GM19099 (cell line): ENCODE results near the gene HIPK2.

Source experiments
- POLR2A ChIP-seq: IDR thresholded peaks from 3 replicates; pipeline ENCODE4 v1.6.1; 2011; ENCODE audit warnings: low read depth; ENCODE audit not compliant: insufficient read length; ENCODE audit errors: extremely low read depth

The HIPK2 gene

DNA sequence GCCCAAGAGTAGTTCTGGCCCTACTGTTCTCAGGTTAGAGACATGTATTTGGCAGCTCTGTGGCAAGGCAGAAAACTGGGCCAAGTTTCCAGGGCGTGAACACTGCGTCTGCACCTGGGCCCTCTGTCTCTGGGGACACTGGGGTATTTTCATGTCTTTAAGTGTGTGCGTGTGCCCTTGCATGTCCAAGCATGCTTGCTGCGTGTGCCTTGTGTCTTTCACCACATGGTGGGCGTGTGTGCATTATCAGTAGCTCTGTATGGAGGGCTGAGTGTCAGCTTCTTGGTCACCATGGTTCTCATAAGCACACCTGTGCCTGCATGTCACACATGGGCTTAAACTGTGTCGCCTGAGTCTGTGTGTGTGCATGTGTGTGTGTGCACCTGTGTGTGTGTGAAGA is 69.3 kb downstream of the HIPK2 start:
- TF ChIP-seq POLR2A = no peak

DNA sequence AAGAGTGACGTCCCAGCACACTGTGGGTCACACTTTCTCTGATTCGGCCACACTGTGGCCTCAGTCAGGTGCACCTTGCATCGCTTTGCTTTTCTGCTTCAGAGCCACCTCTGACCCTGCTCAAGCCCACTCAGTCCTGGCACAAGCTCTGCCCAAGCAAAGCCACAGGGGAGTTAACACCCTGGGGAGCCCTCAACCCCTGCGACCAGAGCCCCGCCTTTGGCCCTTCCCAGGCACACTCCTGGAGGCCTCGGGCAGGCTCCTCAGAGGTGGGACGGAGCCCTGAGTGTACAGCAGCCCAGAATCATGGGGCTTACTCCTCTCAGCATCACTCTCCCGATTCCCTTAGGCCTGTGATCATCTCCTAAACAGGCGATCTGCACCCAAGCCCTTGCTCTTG is 71.0 kb downstream of the HIPK2 start:
- no peak for TF ChIP-seq POLR2A

DNA sequence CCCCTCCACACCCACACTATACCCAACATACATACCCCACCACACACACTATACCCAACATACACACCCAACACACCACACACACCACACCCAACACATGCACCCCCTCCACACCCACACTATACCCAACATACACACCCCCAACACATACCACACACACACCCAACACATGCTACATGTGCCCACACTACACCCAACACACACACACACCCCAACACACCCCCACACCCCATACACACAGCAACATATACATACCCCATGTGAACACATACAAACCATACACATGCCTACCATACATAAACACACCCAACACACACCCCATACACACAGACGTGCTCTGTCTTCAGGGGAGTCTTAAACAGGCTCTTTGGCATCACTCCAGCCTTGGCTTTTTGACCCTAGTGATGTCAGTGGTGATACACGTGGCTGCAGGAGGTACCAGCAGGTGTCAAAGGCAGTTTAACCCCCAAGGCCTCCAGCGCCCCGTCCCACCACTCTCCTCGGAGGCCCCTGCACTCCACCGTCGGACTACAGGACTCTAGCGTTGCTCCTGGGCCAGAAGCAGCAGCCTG is 73.4 kb downstream of the HIPK2 start:
- no peak for TF ChIP-seq POLR2A

DNA sequence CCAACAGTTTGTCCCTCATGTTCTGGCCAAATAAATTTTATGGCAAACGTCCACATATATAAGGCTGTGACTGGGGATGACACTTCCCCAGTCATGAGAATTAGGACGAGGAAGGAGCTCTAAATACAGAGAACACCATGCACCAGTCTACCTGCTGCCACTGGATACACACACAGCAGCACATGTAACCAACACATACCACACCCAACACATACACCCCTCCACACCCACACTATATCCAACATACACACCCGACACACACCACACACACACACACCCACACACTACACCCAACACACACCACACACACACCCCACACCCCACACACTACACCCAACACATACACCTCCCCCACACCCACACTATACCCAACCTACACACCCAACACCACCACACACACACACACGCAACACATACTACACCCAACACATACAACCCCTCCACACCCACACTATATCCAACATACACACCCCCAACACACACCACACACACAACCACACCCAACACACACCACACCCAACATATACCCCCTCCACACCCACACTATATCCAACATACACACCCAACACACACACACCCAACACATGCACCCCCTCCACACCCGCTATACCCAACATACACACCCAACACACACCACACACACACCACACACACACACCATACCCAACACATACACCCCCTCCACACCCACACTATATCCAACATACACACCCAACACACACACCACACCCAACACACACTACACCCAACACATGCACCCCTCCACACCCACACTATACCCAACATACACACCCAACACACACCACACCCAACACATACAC is 74.1 kb downstream of the HIPK2 start:
- TF ChIP-seq POLR2A = no peak

DNA sequence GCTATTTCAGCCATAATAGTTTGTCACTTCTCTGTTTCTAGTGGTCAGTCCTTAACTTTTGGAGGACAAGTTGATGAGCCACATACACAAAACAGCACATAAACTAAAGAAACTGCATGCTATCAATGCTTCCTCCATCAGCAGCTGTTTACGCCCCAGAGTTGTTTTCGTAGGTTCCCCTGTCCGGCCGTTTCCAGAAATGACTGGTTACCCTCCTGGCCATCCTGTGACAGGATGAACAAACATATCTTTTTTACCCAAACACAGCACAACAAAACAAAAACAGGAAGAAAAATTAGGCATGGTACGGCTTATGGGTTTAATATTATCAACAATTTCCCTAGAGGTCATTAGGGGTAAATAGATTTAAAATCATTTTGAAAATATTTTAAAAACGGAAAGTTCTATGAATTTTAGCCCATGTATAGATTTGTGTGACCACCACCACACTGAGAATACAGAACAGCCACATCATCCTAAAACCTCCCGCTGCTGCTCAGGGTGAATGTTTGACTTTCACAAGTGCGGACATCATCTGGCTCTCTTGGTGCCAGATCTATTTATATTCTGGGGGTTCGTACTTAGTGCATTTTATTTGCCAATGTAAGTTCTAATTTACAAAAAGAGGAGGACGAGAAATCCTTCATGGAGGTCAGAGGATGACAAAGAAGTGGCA is 74.8 kb downstream of the HIPK2 start:
- TF ChIP-seq POLR2A = no peak

DNA sequence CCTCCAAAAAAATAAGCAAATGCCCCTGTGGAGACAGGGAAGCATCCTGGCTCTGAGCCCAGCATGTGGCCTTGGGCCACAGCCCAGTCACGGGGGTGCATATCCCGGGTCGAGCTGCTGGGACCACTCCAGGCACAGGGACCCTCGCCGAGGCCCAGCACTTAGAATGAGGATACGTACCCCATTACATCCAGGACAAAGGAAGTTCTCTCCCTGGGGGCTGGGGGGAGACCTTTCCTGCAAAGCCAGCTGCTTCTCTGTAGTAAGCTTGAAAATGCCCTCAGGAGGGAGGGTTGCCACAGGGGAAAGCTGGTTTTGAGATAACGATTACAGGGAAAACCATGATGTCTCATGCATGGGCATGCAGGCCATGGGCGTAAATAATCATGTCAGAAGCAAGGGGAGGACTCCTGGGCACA is 75.5 kb downstream of the HIPK2 start:
- TF ChIP-seq POLR2A = no peak

DNA sequence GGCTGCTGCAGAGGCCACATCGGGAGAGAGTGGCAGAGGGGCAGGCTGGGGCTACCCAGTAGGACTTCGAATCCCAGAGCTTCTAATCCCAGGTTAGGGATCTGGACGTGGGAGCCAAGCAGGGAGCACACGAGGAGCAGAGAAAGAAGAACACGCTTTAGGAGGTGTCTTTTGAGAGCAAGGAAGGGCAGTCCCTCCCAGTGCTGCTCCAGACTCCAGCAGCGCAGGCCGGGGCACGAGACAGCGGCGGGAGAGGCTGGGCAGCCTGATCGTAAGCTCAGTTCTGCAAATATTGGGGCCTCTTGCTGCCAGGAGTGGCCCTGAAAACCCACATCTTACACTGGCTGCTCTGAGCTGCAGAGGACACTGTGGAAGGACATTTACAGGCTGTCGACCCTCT is 75.9 kb downstream of the HIPK2 start:
- no peak for TF ChIP-seq POLR2A

DNA sequence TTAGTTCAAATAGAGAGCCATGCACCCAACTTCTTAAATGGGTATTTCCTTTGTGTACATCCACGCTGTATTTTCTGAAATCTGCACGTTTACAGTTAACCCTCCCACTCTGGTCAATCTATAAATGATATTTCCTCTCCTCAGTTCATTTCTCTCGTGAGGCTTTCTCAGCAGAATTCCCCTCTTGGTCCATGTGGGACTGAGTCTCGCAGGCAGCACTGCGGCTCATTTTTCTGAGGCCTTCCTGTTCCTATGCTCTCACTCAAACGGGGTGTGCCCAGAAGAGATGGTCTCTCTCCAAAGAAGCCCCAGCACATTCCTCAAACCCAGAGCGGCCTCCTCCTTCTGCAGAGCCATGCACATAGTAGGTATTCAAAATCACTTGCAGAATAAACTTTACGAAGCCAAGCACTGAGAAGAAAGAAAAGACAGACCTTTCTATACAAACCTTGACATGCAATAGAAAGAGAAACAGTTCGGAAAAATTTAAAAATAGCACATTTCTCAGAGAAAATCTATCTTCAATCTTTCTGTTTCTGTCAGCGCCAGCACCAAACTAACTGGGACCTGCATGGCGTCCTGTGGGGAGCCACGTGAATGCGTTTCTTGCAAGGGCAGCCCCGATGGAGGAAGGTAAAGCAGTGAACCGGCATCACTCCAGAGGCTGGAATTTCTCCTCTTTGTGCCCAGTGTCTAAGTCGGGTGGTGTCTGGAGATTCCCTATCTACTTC is 77.1 kb downstream of the HIPK2 start:
- TF ChIP-seq POLR2A = no peak

DNA sequence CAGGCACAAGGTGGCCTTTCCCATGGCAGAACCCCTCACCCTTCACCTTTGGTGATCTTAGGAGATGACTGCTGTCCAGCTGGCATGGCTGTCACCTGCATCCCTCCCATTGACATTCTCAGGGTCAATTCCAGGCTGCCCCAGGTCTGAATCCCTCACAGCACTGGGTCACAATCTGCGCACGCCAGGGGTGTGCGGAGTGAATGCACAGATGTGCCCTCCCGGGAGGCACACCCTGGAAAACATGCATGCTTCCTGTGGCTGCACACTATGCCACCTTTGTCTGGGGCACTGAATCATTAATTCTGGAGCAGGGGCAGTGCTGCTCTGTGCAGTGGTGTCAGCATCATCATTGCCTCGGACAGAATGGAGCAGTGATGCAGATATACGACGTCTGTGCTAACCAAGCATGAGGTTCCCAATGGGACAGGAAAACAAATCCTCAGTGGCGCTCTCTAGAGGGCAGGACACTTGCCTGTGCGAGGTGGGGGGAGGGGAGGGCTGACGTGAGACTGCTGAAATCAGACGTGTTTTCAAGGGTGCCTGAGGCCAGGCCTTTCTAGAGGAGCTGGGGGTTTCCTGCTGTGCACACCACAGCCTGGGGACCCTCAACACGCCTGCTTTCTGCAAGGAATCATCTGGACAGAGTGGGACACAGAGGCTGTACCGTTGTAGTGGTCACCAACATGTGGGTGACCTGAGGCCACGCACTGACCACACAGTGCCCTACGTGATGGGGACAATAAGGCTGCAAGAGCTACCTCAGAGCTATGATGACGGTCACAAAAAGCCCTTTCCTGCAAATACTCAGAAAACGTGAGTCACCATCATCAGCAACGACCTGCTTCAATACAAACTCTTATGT is 77.9 kb downstream of the HIPK2 start:
- no peak for TF ChIP-seq POLR2A

DNA sequence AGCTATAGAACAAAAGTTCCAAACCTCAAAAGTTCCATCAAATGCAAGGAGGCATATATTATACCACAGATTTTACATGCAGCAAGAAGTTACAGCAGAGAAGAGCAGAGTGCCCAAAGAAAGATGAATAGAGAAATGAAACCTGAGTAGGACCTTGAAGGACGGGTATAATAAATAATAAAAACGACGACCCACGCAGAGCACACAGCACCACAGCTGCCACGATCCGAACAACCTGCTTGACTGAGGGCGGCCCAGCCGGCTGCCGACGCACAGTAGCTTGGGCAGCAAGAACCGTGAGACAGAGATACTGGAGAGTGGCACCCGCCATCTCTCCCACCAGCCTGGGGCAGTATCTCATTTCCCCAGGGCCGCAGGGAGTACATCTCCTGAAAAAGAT is 79.0 kb downstream of the HIPK2 start:
- no peak for TF ChIP-seq POLR2A

DNA sequence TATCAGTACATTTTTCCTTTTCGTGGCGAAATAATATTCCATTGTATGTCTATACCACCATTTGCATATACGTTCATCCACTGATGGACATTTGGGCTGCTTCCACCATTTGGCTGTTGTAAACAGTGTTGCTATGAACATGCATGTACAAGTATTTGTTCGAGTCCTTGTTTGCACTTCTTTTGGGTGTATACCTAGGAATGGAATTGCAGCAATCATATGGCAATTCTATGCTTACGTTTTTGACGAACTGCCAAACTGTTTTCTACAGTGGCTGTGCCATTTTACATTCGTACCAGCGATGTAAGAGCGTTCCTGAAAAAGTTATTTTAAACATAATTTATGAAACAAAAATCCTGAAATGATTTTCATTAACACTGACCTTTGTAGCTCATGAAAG is 79.5 kb downstream of the HIPK2 start:
- TF ChIP-seq POLR2A = no peak

DNA sequence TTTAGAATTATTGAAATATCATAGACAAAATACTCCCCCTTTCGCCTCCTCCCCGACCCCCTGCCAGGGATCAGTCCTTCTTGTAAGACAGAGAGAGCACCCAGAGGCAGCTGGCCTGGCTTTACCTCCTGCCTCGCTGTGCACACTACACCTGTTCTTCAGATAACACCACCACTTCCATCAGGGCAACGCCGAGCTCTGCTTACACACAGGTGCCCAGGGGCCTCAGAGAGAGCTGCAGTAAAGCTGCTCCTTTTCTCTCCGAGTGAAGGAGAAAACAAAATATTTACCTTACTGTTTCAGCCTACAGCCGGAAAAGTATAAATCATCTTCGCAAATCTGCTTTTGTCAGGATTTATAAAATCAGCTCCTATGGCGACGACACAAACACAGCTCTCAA is 80.7 kb downstream of the HIPK2 start:
- TF ChIP-seq POLR2A = no peak

DNA sequence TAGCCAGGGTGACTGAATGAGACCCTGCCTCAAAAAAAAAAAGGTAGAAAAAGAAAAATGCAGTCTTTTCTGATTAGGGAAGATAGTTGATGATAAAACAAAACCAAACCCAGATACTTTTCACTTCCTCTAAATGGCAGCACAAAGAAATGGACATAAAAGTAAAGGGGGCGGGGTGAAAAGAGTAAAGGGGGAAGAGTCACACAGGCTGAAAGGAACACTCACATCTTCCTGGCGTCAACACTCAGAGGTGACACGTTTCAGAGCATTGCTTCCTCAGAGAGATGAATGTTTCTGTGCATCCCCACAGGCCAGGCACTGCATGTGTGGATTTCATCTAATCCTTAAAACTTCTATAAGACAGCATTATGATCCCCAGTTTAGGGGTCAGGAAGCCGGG is 81.2 kb downstream of the HIPK2 start:
- no peak for TF ChIP-seq POLR2A

DNA sequence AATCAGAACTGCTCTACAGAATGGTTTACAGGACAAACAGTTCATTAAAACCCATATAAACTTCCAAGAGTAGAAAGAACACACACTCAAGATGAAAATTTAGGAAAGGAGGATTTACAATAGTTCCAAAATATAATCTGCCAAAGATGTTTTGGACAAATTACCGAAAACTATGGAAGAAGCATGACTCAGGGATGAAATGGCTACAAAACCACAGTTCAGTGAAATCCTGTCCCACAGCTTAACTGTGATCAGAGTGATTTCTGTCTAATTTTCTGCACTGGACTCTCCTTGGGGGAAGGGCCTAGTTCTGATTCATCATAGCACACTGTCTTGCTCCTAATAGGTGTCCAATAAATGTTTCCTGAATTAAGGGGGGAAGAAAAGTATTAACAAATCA is 82.2 kb downstream of the HIPK2 start:
- TF ChIP-seq POLR2A = no peak

DNA sequence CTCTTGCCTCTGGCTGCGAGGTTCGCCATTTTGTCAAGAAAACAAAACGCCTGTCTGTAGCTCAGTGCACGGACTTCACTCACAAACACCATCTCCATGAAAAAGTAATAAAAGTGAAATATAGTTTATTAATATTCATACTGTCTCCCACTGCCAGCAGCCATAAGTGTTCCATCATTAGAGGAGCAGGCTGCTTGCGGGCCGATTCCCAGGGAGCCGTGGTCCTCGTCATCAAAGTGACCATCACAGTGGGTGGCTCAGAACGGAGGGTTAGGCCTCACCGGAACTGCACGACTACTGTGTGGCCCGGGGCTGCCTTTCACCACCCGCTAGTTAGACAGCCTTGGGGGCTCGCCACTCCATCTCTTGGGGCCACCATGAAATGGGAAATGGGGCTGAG is 82.7 kb downstream of the HIPK2 start:
- TF ChIP-seq POLR2A = no peak

DNA sequence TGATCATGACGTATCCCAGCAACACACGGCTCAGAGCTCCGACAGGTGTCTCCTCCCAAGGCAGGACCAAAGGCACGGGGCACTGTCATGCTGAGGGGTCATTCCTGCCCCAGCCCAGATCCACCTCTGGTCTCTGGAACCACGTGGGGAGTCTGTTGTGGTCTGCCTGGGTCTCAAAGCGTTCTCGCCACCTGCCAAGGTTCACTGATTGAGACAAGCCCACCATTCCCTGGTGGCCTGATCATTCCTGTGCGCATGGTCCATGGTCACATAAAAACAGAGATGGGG is 83.5 kb downstream of the HIPK2 start:
- no peak for TF ChIP-seq POLR2A
